Stomach (tissue), 4 donors: ENCODE data around the gene ATP5ME.

Experiments
- CTCF ChIP-seq, 7 experiments: fragments of 450-650 bp in 4 of 7; fragments of 200-600 bp in 3 of 7; sonication (generic) in 3 of 7; IDR thresholded peaks; one replicate each; pipeline ENCODE4 v1.5.1; 2016 to 2019; ENCODE audit warnings: antibody characterized with exemption in 7 of 7, control low read depth in 2 of 7, mild to moderate bottlenecking in 1 of 7
- POLR2A ChIP-seq, 4 donors: fragments of 450-650 bp; IDR thresholded peaks; one replicate each; pipeline ENCODE4 v1.6.1; 2016; ENCODE audit warnings: antibody characterized with exemption in 4 of 4, control low read depth in 2 of 4, mild to moderate bottlenecking in 1 of 4, moderate library complexity in 1 of 4

- TF ChIP-seq POLR2A (IDR thresholded peaks at IDR 0.05) (no peak), CTCF (IDR thresholded peaks at IDR 0.05) (no peak)
Measured at GRCh38 chr4:704198-704891, 30.3 kb upstream of the ATP5ME start.
